ENCODE data around the gene JAM3. TPM values are rescaled to one million over a fixed set of nuclear protein-coding genes. Genes with fewer than 3 reads are reported as not detected.

The JAM3 gene
- polyA plus RNA-seq, 4 donors = 50.4 to 59.8 (median 52.5) TPM

DNA sequence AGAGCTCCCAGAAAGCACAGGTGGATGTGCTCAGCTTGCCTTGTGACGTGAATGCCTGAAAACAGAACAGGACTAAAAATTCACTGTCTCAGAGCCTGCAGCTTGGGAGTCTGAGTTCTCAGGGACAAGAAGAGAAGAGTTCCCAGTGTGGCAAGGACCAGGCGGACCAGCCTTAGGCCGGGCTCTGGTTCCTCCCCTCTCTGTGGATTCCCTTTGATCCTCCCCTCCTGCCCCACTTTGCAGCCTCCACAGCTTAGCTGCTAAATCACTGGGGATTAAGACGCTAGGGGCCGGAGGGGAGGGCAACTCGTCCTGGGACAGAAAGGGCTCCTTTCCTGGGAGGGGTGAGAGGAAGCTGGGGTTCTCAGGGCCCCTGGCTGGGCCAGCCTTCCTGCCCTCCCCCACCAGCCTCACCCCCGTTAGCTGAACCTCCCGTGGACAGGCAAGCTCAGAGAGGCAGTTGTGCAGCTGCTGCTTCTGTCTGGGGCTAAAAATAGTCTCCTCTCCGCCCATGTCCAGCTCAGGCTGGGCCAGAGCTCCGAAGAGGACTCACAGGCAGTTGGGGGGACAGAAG lies 29.9 kb upstream of the JAM3 start:
- no peak for DNase-seq (ENCODE audit: low read depth in 4 of 4, low spot score in 2 of 4)

DNA sequence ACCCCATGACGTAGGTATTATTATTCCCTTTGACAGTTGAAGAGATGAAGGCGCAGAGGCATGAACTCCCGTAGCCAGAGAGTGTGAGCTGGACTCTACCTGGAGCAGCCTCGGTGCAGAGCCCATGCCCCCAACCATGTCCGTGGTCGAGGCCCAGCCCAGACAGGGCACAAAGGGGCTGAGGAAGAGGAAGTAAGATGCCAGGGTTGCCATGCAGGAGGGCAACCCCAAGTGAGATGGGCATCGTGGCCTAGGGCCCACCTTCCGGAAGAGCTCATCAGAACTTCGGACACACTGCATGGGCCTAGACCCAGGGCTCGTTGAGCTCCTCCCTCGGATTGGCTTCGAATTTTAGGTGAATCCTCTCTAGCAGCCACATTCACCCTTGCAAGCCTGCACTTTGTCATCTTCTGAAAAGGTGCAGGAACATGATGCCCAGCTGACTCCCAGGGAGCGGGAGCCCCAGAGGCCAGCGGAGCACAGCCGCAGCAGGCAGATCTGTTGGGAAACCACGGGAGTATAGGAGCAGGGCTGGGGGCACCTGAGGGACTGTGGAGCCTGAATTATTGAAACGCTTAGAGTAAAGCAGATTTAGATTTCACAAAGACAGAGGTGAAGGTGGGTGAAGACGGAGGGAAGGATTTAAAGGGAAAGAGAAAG lies 29.0 kb upstream of the JAM3 start:
- no peak for DNase-seq (ENCODE audit: low read depth in 4 of 4, low spot score in 2 of 4)

DNA sequence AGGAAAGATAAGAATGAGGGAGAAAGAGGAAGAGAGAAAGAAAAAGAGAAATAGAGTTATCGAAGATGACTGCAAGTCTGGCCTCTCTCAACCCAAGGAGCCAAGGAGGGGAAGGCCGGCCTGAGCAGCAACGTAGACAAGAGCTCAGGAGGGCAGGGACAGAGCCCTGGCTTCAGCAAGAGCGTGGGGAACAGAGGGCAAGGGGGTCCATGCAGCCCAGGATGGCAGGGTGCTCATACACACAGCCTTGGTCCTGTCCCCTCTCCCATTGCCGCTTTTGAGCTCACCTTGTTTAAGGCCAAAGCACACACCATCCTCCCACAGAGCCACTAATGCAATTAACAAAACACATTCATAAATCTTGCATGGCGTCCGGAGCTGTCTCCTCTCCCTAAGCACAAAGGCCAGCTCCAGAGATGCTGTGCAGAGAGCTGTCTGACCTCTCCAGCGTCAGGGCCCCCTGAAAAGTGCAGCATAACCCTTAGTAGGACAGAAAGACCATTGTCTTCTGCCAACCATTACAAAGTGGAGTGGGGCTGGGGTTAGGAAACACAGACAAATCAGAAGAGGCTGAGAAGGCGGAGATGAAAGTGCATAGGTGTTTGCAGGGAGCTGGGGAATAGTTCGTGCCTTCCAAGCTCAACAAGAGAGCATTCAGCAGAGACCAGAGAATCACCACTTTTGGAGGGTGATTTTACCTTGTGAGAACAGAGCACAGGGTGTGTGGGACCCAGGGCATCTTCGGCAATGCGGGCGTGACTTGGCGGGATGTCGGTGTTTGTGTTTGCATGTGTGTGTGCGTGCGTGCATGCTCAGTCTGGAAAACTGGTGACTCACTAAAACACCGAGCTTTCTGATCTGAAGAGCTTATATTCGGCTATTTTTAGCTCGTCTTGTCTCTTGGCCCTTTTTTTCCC lies 28.2 kb upstream of the JAM3 start:
- no peak for DNase-seq (ENCODE audit: low read depth in 4 of 4, low spot score in 2 of 4)

DNA sequence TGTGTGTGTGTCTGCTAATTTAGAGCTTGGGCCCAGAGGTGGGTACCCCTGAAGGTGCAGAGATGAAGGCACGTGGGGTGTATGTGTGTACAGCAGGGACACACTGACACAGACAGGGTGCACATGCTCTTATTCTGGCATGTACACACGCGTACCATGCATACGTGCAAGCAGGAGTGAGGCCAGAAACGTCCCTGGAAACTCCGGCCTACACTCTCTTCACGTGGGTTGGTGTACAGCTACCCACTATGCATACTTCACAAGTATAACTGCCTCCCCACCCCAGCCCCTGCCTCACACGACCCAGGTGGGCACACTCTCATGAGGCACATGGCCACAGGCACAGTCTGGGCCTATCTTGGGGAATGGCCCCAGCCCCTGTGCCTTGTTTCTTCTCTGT lies 27.5 kb upstream of the JAM3 start:
- DNase-seq (ENCODE audit: low read depth in 4 of 4, low spot score in 2 of 4) = no peak

DNA sequence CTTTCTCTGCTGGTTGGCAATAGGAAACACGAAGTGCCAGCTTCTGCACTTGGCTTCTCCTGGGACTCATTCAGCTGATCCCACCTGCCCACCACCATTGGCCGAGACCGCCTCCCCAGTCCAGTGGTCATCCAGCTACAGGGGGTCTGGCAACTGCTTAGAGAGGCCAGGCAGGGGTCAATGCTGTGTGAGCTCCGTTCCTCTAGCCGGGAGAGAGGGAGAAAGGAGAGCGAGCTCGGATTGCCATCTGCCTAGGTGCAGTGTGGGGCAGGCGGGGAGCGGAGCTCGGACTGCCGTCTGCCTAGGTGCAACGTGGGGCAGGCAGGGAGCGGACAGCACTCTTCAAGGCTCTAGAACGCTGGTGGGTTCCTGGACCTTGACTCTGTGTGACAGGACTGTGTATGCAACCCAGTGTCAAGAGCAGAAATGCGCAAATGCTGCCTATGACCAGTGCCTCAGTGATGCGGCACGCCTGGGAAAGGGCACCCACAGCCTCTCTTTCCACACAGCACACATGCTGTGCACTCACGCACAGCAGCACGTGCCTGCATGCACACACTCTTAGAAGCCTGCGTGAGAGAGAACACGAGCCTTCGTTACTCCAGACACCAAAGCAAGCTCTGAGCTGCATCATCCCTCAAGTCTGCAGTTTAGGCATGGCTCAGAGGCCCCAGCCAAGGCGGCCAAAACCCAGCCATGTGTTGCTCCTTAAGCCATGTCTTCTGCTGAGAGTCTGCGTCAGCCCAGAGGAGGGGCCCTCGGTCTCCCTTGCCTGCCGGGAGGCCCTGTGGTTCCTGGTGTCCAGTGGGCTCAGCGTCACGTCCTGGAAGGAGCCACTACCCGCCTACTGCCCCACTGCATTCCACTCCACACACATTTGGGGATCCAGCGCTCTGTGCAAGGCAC lies 26.8 kb upstream of the JAM3 start:
- no peak for DNase-seq (ENCODE audit: low read depth in 4 of 4, low spot score in 2 of 4)

DNA sequence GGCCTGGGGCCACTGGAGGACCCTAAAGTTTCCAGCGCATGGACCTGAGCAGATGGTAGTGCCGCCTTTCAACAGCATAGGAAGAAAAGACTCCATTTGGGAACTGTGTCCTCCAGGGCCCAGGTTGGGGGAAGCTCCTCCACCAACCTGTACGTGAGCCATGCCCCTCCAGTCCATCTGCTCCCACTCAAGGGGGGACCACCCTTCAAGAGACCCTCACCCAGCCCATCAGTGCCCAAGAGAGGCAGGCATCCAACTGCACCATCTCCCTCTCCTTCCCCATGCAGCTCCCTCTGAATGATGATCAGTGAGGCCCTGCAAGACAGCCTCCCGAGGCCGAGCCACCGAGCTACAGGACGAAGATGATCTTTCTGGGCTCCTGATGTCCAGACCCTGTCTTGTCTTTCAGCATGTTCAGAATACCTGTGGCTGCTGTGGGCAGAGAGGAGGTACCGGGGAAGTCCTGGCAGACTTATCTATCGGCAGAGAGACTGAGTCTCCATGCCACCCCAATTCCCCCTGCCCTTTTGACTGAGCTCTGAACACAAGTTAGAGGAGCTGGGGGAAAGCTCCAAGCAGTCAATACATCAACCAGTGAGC lies 25.0 kb upstream of the JAM3 start:
- DNase-seq (ENCODE audit: low read depth in 4 of 4, low spot score in 2 of 4) = no peak

DNA sequence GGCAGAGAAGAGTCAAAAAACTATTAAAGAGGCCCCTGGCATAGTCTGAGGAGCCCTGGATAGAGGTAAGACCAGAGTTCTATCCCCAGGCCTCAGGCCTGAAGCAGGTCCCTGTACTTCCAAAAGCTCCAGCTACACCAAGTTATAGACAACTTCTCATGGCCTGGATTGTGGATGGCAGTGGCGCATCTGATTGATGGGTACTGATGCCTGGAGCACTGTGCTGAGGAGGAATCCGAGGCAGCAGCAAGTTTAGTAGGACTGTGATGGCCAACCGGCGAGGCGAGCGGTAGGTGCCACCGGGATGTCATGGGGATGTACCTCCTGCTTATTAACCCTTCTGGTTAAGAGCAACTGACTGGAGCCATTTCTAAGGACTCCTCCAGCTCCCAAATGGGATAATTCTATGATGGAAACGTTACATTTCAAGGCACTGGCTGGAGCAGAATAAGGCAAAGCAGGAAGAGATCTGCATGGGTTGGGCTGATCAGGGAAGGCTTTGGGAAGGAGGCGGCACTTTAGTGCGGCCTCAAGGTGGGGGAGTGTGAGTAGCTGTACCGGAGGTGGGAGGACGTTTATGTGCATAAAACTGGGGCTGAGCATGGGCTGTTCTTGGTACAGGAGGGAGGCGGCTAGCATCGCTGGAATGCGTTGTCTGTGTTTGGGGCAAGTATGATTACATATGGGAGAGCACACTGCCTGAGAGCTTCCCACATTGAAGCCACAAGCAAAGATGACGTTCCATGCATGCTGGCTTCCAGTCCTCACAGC lies 24.2 kb upstream of the JAM3 start:
- no peak for DNase-seq (ENCODE audit: low read depth in 4 of 4, low spot score in 2 of 4)

DNA sequence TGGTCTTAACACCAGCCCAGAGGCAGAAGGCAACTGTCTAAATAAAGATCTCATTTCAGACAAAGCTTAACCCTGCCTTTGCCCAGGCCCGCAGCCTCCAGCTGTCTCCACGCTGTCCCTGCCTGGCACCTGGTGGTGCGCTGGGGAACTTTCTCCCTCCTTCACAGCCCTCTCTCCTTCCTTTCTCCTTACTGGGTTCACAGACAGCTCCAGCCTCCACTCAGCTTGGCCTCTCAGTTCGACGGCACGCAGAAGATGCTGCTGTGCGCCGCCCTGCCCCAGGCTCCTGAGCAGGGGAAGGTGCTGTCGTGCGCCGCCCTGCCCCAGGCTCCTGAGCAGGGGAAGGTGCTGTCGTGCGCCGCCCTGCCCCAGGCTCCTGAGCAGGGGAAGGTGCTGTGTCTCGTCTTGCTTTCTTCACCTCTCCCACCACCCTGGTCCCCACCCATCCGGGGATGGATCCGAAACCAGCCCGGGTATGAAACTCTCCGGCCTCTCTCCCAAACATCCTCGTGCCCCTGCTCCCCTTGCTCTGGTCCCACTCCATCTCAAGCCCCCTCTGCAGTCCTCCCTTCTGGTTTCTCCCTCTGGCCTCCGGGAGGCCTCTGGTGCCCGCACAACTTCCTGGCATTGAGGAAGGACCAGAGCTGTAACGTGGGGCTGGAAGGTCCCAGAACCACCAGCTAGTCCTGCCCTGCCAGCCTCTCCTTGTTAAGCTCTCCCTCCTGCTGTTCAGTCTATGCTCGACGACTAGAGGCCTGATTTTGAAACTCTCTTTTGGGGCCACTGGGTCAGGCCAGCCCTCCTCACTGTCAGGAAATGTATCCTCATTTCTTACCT lies 22.9 kb upstream of the JAM3 start:
- DNase-seq (ENCODE audit: low read depth in 4 of 4, low spot score in 2 of 4) = no peak

DNA sequence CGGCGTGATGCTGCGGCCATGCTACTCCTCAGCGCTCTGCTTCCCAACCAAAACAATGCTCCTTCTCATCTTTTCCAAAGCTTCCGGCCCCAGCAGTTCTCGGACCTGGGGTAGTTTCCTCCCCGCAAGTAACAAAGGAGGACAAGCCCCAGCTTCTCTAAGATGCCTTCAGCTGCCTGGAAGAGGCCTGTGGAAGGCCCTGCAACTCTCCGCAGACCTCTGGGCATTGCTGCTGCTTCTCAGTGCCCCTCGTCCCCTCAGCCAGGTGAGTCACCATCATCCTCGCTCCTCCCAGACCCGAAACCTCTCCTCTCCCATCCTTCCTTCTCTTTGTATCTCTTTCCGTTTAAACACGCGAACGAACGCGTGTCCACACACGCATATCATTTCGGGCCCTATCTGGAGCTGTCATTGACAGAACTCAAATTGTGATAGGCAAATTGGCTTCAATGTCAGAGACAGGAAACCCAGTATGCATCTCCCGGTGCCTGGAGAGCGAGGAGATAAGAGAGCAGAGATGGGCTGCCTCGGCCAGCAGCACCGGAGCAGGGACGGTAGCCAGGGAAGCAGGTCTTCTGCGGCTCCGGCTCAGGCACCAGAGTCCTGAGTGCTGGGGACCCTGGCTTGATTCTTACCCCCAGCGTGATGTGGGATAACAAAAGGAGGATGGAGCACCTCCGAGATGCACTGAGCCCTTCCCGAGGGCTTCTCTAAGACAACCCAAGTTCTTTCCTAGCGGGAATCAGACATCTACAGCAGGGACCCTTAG lies 22.0 kb upstream of the JAM3 start:
- no peak for DNase-seq (ENCODE audit: low read depth in 4 of 4, low spot score in 2 of 4)

DNA sequence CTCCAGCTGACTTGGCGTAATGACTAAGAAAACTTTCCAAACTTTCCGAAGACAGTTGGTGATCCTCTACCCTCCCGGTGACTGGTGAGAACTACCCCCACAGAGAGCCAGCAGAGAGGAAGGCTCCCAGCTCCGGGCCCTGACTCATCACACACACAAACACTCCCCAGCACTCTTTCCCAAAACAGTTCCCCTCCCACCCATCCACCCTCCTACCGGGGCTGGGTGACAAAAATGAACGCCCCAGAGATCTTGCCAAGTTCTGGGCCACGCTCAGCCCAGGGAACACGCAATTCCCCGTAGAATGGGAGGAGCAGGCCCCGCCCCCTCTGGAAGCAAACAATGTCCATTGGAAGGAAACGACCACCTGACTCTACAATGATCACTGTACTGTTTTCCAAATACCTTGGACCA lies 21.3 kb upstream of the JAM3 start:
- DNase-seq (ENCODE audit: low read depth in 4 of 4, low spot score in 2 of 4) = no peak

DNA sequence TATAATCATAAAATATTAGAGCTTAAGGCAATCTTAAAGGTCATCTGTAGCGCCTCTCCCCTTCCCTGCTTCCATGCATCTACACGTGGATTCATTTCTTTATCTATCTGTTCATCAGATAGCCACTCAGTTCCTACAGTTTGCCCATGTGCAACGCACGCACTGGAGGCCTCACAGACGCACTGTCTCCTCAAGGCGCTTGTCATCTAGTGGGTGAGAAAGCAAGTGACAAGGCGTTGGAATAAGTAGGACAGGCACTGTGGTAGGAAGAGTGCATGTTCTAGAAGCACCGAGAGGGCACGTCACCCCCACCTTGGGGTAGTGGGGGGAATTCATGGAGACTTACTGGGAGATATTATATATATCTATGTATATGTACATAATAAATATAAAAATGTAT lies 20.8 kb upstream of the JAM3 start:
- no peak for DNase-seq (ENCODE audit: low read depth in 4 of 4, low spot score in 2 of 4)

DNA sequence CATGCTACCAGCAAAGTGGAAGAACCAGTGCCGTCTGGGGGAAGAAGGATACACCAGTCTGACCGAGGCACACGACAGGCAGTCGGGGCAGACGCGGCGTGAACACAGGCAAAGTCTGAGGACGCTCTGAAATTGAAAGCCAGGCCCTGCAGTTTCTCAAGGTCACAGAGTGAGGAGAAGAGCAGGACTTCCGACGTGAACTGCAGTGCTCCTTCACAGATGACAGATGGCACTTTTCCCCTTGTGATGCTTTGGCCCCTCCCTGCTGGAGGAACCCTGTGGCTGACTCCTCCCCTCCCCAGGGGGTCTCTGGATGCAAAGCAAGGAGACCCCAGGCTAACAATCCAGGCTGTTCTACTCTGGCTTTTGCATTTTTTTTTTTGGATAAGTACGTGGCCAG lies 19.6 kb upstream of the JAM3 start:
- no peak for DNase-seq (ENCODE audit: low read depth in 4 of 4, low spot score in 2 of 4)

DNA sequence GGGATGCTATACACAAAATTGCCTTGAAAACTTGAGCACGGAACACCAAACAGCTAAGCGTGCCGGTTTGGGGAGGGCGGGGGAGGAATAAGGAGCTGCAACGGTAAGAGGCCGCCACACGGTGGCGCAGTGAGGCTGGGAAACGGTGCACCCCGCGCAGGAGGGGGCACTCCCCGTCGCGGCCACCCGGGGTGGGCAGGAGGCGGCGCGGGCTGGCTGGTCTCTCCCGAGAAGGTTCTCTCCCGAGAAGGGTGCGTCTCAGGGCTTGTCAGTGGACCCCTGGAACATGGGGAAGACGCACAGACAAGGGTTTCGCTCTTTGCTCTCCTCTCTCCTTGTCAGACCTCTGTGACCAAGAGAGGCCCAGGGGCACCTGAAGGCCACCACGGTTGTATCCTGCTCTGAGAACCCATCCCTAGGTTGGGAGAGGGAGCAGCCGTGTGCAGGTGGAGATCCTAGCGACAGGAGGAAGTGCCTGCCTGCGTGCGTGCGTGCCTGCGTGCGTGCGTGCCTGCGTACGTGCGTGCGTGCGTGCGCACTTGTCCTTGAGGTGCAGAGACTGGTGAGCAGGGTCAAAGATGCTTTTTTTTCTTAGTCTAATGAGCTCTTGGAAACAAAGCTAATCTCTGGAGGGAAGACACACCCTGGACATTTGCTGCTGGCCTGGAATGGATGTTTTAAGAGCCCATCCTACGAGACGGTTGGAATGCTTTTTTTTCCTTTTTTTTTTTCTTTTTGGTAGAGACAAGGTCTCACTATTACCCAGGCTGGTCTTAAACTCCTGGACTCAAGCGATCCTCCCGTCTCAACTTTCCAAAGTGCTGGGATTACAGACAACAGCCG lies 18.1 kb upstream of the JAM3 start:
- no peak for DNase-seq (ENCODE audit: low read depth in 4 of 4, low spot score in 2 of 4)

DNA sequence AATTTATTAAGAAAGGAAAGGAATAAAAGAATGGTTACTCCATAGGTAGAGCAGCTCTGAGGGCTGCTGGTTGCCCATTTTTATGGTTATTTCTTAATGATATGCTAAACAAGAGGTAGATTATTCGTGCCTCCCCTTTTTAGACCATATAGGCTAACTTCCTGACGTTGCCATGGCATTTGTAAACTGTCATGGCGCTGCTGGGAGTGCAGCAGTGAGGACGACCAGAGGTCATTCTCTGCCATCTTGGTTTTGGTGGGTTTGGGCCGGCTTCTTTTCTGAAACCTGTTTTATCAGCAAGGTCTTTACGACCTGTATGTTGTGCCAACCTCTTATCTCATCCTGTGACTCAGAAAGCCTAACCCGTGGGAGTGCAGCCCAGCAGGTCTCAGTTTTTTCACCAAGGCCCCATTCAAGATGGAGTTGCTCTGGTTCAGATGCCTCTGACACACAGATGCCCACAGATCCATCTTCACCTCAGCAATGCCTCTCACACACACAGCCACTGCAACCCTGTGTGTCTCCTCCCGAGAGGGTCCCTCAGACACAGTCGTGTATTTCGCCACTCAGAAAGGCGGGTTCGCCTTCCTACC lies 16.4 kb upstream of the JAM3 start:
- DNase-seq (ENCODE audit: low read depth in 4 of 4, low spot score in 2 of 4) = no peak

DNA sequence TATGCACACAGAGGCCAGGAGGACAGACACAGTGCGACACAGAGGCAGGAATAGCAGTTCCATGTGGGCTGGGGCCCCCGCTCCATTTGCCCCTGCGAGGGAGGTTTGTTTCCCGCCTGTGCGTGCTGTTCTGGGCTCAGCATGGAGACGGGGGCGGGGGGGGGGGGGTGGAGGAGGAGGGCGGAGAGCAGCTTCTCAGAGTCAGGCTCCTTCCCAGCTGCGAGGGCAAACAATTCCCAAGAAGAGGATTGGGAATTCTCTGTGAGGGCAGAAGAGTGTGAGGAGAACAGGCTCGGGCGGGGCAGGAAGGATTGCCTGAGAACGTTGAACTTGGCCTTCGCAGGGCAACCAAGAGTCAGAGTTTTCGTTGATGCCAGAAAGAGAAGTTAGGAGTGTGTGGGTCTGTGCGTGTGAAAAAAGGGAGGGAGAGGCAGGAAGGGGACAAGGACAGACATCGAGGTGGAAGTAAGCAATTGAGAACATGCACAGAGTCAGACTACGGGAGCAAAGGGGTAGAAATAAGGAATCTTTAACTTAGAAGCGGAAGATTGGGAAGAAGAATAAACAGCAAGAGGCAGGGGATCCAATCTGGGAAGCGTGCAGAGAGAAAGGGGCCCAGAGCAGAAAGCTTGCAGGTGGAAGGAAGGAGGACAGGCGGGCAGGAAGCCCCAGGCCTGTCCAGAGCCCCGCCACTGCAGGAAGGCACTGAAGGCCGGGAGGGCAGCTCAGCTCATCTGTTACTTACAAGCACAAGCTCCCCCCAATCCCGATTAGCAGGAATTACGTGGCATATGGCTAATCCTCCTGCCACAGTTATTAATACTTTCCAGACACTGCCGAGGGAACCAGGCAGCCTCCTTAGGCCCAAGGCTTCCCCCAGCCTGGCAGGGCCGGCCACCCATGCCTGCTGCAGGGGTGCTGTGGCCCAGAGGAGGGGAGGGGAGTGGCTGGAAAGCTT lies 15.6 kb upstream of the JAM3 start:
- DNase-seq (ENCODE audit: low read depth in 4 of 4, low spot score in 2 of 4) = no peak

DNA sequence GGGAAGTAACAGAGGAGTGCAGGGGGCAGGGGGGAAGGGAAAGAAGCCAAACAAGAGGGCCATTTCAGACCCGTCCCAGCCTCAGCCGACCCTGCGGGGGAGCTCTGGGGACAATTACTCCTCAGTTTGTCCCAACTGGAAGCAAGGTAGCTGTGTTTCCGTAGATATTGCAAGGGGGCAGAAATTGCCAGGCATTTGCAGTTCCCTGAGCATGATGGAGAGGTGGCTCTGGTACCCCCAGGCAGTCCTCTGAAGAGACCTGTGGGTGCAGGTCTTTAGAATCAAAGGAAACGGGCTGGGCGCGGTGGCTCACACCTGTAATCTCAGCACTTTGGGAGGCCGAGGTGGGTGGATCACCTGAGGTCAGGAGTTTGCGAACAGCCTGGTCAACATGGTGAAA lies 13.8 kb upstream of the JAM3 start:
- DNase-seq (ENCODE audit: low read depth in 4 of 4, low spot score in 2 of 4) = no peak

All from left renal cortex interstitium (tissue), 4 donors.